ENCODE results near the gene ZKSCAN4.

GRCh38 chr6:28267695-28268059 lies 15.6 kb upstream of the ZKSCAN4 start:
- no peak for TF ChIP-seq POLR2A (IDR thresholded peaks at IDR 0.05)
- no peak for TF ChIP-seq CTCF (IDR thresholded peaks at IDR 0.05)
